ENCODE measurements around the gene MAGI1.
A peak's percentile ranks its signal among the peaks of the same experiment; 100 is the strongest.
"Not testable (repeated sequence)": the region's sequence is repeated elsewhere in the genome, so short reads cannot be mapped to it uniquely, and the experiment has no call there.

Gene MAGI1

DNA sequence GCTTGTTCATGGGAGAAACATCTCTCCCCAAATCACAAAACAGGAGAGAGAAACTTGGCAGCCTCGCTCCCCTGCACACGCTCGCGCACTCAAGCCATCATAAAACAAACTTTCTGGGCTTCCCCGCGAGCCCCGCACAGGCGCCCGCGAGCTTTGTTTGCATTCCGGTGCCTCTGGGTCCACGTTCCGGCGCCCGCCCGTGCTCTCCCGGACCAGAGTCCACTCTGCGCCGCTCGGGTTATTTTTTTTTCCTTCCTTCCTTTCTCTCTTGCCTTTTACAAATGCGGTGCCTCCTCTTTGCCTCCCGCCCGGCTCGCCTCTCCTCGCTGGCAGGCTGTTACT is 363 bp downstream of the MAGI1 start:
- DNase-seq (ENCODE audit: low read depth), result no peak

GRCh38 chr3:66037986-66038369 is 740 bp downstream of the MAGI1 start:
- no peak for DNase-seq (ENCODE audit: low read depth)

- DNase-seq (ENCODE audit: low read depth), result no peak
Measured at GRCh38 chr3:66037330-66037985, 1.3 kb downstream of the MAGI1 start.

- DNase-seq (ENCODE audit: low read depth), result no peak
Measured at GRCh38 chr3:66036586-66037148, 2.1 kb downstream of the MAGI1 start.

- no peak for DNase-seq (ENCODE audit: low read depth)
Measured at GRCh38 chr3:66035763-66036477, 2.8 kb downstream of the MAGI1 start.

DNA sequence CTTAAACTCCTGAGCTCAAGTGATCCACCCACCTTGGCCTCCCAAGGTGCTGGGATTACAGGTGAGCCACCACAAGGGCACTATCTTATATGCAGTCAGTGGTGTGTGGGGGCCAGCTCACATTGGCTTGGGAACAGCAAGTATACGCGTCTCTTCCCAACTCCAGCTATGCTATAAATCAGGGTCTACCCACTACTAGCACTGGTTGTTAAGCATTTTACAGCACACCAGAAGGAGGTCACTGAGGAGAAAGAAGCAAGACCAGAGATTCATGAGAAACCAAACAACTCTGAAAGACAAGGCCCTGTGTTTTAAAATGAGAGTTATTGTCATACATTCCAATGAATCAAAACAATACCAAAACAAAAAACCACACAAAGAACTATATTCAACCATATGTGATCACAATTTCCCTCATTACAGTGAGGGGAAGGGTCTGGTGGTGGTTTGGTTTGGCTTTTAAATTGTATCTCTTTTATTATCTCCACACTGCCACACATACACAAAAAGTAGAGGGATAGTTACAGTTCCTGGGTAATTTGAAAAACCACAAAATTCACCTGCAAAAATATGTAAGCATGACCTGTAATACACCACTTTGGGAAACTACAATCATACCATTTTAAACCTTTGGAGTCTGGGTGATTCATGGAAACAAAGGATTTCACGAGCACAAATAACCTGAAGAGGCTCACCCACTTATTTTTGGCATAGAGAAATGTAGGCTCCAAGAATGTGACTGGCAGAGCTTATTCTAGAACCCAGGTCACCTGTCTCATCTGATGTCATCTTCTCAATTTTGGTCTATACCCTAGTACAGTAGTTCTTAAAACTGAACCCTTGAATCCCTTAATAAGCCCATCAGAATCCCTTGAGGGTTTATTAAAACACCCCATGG is 5.2 kb downstream of the MAGI1 start:
- no peak for DNase-seq (ENCODE audit: low read depth)

- no peak for DNase-seq (ENCODE audit: low read depth)
Measured at GRCh38 chr3:66031102-66031698, 7.5 kb downstream of the MAGI1 start.

DNA sequence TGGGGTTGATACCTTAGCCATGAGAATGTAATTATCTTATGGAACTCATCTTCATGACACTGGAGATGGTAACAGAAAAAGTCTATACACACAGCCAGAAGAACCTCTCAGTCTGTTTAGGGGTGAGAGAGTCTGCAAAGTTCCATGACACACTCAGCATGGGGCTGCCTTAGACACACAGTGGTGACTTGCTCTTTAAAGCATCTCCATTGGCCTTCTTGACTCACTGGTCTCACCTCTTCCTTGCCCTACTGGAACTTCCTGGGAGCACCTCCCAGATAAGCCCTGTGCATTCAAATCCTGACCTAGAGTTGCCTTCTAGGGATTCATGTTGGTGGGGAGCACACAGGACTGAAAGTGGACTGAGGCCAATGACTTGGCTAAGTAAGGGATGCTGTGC is 9.3 kb downstream of the MAGI1 start:
- DNase-seq (ENCODE audit: low read depth), result no peak

DNA sequence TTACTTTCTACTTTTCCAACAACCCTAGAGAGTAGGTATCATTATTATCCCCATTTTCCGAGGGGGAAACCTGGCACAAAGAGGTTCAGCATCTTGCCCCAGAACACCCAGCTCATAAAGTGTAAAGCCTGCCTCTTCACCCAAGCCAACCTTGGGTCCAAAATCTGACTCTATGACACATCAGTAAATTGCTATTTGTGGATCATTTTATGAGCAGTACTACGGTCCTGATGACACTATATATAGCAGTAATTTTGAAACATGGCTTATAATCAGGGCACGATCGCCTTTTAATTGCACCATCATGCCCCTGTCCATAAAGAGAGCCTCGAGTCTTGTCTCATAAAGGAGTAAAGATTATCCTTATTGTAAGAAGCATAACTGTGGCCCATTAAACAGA is 9.7 kb downstream of the MAGI1 start:
- no peak for DNase-seq (ENCODE audit: low read depth)

DNA sequence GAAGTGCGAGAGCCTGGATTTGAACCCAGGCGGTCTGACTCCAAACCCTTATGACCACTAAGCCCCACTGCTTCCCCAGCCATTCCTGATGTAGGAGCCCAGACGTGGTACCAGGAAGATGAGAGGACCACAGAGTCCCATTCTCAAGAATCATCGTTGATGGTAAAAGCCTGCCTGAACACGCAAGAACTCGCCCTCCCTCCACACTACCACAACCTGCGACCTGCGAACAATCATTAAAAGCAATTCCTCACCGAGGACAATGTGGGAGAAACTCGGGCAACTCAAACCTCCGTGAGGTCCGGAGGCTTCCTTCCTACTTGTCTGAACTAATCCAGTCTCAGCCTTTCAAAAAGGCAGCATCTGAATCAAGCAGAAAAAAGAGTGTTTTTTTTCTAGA is 10.3 kb downstream of the MAGI1 start:
- no peak for DNase-seq (ENCODE audit: low read depth)

GRCh38 chr3:66027099-66027498 is 11.6 kb downstream of the MAGI1 start:
- DNase-seq (ENCODE audit: low read depth), result not testable (repeated sequence)

GRCh38 chr3:66023738-66024385 is 14.9 kb downstream of the MAGI1 start:
- no peak for DNase-seq (ENCODE audit: low read depth)

- DNase-seq (ENCODE audit: low read depth), result no peak
Measured at GRCh38 chr3:66023229-66023628, 15.5 kb downstream of the MAGI1 start.

- DNase-seq (ENCODE audit: low read depth), result peak; percentile 52
Measured at GRCh38 chr3:66021731-66022131, 17.0 kb downstream of the MAGI1 start.

- DNase-seq (ENCODE audit: low read depth), result no peak
Measured at GRCh38 chr3:66019896-66020295, 18.8 kb downstream of the MAGI1 start.

DNA sequence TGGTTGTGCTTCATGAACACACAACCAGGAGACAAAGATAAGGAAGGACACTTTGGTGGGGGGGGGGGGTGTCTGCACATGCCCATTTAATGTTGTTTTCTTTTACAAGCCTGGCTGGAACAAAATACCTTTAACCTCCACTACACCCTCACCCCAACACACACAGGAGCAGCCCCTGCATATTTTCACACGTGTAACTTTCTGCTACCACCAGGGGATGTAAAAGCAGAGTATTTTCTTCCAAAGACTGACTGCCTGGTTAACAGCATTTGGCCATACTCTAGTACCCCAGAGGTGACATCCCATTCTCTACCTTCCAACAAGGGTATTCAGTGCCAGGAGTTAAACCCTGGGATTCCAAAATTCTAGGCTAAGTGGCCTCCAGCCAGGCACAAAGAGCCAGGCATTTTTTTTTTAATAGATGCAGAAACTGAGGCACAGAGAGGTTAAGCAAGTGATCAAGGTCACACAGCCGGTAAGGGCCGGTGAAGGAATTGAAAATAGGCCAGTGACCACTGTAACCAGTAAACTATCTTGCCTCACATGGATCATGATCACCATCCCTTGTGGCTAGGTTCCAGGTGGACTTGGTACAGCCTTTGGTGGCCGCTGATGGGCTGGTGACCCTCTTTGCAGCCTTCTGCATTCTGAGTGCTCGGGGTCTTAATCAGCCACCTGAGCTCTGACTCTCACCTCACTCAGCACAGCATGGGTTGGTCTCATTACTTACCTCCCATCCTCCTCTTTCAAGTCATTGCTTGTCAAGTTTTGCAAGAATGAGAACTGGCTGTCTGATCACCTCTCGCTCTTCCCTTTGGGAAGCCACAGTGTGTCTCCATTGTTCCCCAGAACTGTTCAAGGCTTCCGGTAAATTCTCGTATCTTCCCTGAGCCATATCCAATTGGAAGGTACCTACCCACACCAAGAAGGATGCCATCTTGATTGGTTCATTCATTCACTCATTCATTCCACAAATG is 20.4 kb downstream of the MAGI1 start:
- DNase-seq (ENCODE audit: low read depth), result no peak

GRCh38 chr3:66017591-66017990 is 21.1 kb downstream of the MAGI1 start:
- DNase-seq (ENCODE audit: low read depth), result no peak

GRCh38 chr3:66017084-66017483 is 21.6 kb downstream of the MAGI1 start:
- no peak for DNase-seq (ENCODE audit: low read depth)

DNA sequence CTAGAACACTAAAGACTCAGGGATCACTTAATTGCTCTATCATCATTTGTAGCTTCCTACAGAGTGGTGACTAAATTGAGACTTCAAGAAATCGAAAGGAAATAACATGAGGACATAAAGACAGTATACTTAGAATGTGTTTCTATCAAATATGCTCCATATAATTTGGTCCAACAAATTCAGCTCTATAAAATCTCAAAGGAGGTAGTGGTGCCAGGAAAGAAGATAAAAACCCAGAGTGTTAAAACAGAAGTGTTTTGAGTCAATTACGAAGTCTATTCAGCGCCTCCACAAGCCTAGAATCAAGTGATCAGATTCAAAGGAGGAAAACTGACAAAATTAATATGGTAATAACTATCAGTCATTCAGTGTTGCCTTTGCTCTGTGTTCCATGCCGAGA is 22.9 kb downstream of the MAGI1 start:
- no peak for DNase-seq (ENCODE audit: low read depth)

DNA sequence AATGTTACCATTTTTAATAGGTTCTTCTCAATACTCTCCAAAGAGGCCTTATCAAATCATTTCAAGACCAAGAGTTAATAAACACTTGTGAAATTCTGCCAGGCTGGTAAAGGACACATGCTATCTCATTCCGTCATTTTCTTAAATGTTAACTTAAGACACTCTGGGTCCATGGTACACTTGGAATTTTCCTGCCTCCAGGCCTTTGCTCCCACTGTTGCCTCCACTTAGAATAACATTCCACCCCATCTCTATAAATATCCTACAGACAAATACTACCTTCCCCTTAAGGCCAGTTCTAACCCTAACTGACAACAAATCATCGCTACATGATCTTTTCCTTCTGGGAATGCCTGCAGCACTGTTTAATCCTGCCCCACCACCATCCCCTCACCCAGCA is 24.1 kb downstream of the MAGI1 start:
- DNase-seq (ENCODE audit: low read depth), result no peak

DNA sequence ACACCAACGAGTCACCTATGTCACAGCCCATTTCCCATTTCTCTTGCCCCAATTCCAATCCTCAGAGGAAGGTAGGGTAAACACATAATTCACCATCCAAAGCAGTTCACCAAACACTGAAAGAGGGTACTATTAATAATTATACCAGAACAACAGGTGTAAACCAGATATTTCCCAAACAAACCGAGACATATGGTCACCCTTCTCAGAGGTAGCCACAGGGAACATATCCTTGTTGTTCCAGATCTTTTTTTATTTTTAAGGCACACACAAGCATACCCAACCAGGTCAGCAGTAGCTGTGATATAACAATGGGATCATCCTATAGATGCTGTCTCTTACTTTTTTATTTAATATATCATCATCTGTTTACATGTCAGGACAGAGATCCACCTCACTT is 24.7 kb downstream of the MAGI1 start:
- no peak for DNase-seq (ENCODE audit: low read depth)

Data from HS-5 (cell line).